IMR-90 (cell line): ENCODE measurements around the gene SEC14L1. TPM values are rescaled to one million over a fixed set of nuclear protein-coding genes. Genes with fewer than 3 reads are reported as not detected.

Experiments
- ATAC-seq: fragments of 200-7000 bp; cut with Tn5 transposase; 2 replicates; pipeline ENCODE4 v1.9.1; 2020; ENCODE audit warnings: low read depth, mild to moderate bottlenecking, moderate library complexity
- BruUV-seq: library from RNA; stranded (reverse); fragments of 400-500 nt; replicated peaks from 2 replicates; lab custom pipeline; 2021; lab: Mats Ljungman, UMichigan
- CTCF ChIA-PET: fragments of 300-600 bp; formaldehyde crosslinking; extraction: SDS; loops from one replicate; lab custom pipeline; 2021; ENCODE audit warnings: antibody characterized with exemption; lab: Yijun Ruan, JAX
- POLR2A ChIA-PET: fragments of 300-600 bp; sonication (Branson Sonifier 250); formaldehyde crosslinking; loops from one replicate; lab custom pipeline; 2022; ENCODE audit warnings: antibody characterized with exemption; ENCODE audit not compliant: unreplicated experiment; lab: Charles Lee
- DNase-seq: peaks from one replicate; pipeline ENCODE4 v3.0.0; 2013
- H2AFZ ChIP-seq: replicated peaks from 2 replicates; pipeline ENCODE3; 2013; ENCODE audit warnings: low read length, mild to moderate bottlenecking; ENCODE audit not compliant: poor library complexity
- H2AK5ac ChIP-seq: 2 replicates; pipeline ENCODE4 v1.6.1; 2013; ENCODE audit warnings: low read depth, low read length, inconsistent platforms
- H2AK9ac ChIP-seq: replicated peaks from 2 replicates; pipeline ENCODE3; 2013; ENCODE audit warnings: mild to moderate bottlenecking, low read depth, low read length, moderate library complexity; ENCODE audit not compliant: poor library complexity
- H2BK120ac ChIP-seq: 2 replicates; pipeline ENCODE4 v1.6.1; 2013; ENCODE audit warnings: low read depth, low read length, inconsistent platforms
- H2BK15ac ChIP-seq: 3 replicates; pipeline ENCODE4 v1.6.1; 2013; ENCODE audit warnings: low read depth, low read length, inconsistent platforms
- H2BK20ac ChIP-seq: 2 replicates; pipeline ENCODE4 v1.6.1; 2013; ENCODE audit warnings: low read depth, mild to moderate bottlenecking, inconsistent platforms, low read length, moderate library complexity
- H2BK5ac ChIP-seq: 2 replicates; pipeline ENCODE4 v1.6.1; 2013; ENCODE audit warnings: mild to moderate bottlenecking, low read depth, low read length, inconsistent platforms; ENCODE audit not compliant: poor library complexity, severe bottlenecking
- H3K14ac ChIP-seq: replicated peaks from 2 replicates; pipeline ENCODE4 v1.6.1; 2013; ENCODE audit warnings: low read depth, low read length, inconsistent platforms
- H3K18ac ChIP-seq: 2 replicates; pipeline ENCODE4 v1.6.1; 2013; ENCODE audit warnings: low read depth, low read length, control low read depth
- H3K23ac ChIP-seq: 2 replicates; pipeline ENCODE4 v1.6.1; 2013; ENCODE audit warnings: low read depth, low read length, inconsistent platforms
- H3K27ac ChIP-seq: 2 replicates; pipeline ENCODE4 v1.5.1; 2013; ENCODE audit warnings: mild to moderate bottlenecking, control low read depth, low read length; ENCODE audit not compliant: insufficient read depth
- H3K27me3 ChIP-seq: 2 replicates; pipeline ENCODE4 v1.6.1; 2013; ENCODE audit warnings: low read length; ENCODE audit not compliant: control insufficient read depth, insufficient read depth
- H3K36me3 ChIP-seq: 2 replicates; pipeline ENCODE4 v1.6.1; 2013; ENCODE audit warnings: low read length, mixed read lengths; ENCODE audit not compliant: control insufficient read depth, insufficient read depth
- H3K4ac ChIP-seq: 2 replicates; pipeline ENCODE4 v1.6.1; 2013; ENCODE audit warnings: low read depth, low read length, inconsistent platforms
- H3K4me1 ChIP-seq: 2 replicates; pipeline ENCODE4 v1.6.1; 2013; ENCODE audit warnings: low read length, mixed read lengths; ENCODE audit not compliant: control insufficient read depth, insufficient read depth
- H3K4me2 ChIP-seq: 2 replicates; pipeline ENCODE4 v1.6.1; 2013; ENCODE audit warnings: low read depth, mild to moderate bottlenecking, control low read depth, low read length, moderate library complexity
- H3K4me3 ChIP-seq: 2 replicates; pipeline ENCODE4 v1.5.1; 2013; ENCODE audit warnings: low read depth, mild to moderate bottlenecking, control low read depth, low read length, moderate library complexity; ENCODE audit not compliant: insufficient read depth
- H3K56ac ChIP-seq: 2 replicates; pipeline ENCODE4 v1.6.1; 2013; ENCODE audit warnings: low read length, inconsistent platforms; ENCODE audit not compliant: insufficient read depth; ENCODE audit errors: extremely low read depth
- H3K79me1 ChIP-seq, 2 experiments: 2 replicates each; pipeline ENCODE4 v1.6.1; 2013; ENCODE audit warnings: low read length in 2 of 2, inconsistent platforms in 1 of 2, low read depth in 1 of 2
- H3K9ac ChIP-seq: 2 replicates; pipeline ENCODE4 v1.6.1; 2013; ENCODE audit warnings: low read depth, low read length, control low read depth
- H3K9me1 ChIP-seq: 2 replicates; pipeline ENCODE4 v1.6.1; 2013; ENCODE audit warnings: low read length, inconsistent platforms; ENCODE audit not compliant: insufficient read depth
- H3K9me3 ChIP-seq: 2 replicates; pipeline ENCODE4 v1.6.1; 2013; ENCODE audit warnings: low read length; ENCODE audit not compliant: control insufficient read depth, insufficient read depth
- H4K20me1 ChIP-seq: 2 replicates; pipeline ENCODE4 v1.6.1; 2013; ENCODE audit warnings: low read length, inconsistent platforms; ENCODE audit not compliant: insufficient read depth
- H4K5ac ChIP-seq: 2 replicates; pipeline ENCODE4 v1.6.1; 2013; ENCODE audit warnings: mild to moderate bottlenecking, low read depth, low read length, control low read depth
- H4K8ac ChIP-seq, 2 experiments: 2 replicates each; pipeline ENCODE4 v1.6.1; 2013; ENCODE audit warnings: low read depth in 2 of 2, low read length in 2 of 2, control low read depth in 1 of 2, inconsistent platforms in 1 of 2
- H4K91ac ChIP-seq: 2 replicates; pipeline ENCODE4 v1.6.1; 2013; ENCODE audit warnings: low read depth, low read length, inconsistent platforms; ENCODE audit not compliant: insufficient read depth
- BHLHE40 ChIP-seq: fragments of 150-350 bp; IDR thresholded peaks from 2 replicates; pipeline ENCODE4 v1.6.1; 2016; ENCODE audit warnings: mild to moderate bottlenecking, low read depth, low read length
- CHD1 ChIP-seq: IDR thresholded peaks from 2 replicates; pipeline ENCODE4 v1.6.1; 2012; ENCODE audit warnings: low read depth, low read length, improper control_type of control experiment
- CTCF ChIP-seq: conservative IDR thresholded peaks from 2 replicates; pipeline ENCODE4 v1.5.1; 2012; ENCODE audit warnings: mild to moderate bottlenecking, low read depth, low read length, improper control_type of control experiment
- ELK1 ChIP-seq: fragments of 150-350 bp; IDR thresholded peaks from 2 replicates; pipeline ENCODE4 v1.6.1; 2016; ENCODE audit warnings: low read depth, mild to moderate bottlenecking, low read length, moderate library complexity, borderline replicate concordance
- FOS ChIP-seq: fragments of 150-350 bp; IDR thresholded peaks from 2 replicates; pipeline ENCODE4 v1.6.1; 2016; ENCODE audit warnings: low read depth, low read length
- MAFK ChIP-seq: IDR thresholded peaks from 2 replicates; pipeline ENCODE4 v1.6.1; 2012; ENCODE audit warnings: low read depth, low read length, improper control_type of control experiment
- MAZ ChIP-seq: IDR thresholded peaks from 2 replicates; pipeline ENCODE4 v1.6.1; 2012; ENCODE audit warnings: low read depth, mild to moderate bottlenecking, low read length, improper control_type of control experiment, moderate library complexity, borderline replicate concordance
- MXI1 ChIP-seq: IDR thresholded peaks from 2 replicates; pipeline ENCODE4 v1.6.1; 2012; ENCODE audit warnings: low read depth, mild to moderate bottlenecking, low read length, moderate library complexity, borderline replicate concordance
- NFE2L2 ChIP-seq: fragments of 150-350 bp; IDR thresholded peaks from 2 replicates; pipeline ENCODE4 v1.6.1; 2016; ENCODE audit warnings: low read depth, mild to moderate bottlenecking, low read length
- POLR2A ChIP-seq: IDR thresholded peaks from 2 replicates; pipeline ENCODE4 v1.6.1; 2012; ENCODE audit warnings: mild to moderate bottlenecking, low read depth, low read length
- RAD21 ChIP-seq: IDR thresholded peaks from 2 replicates; pipeline ENCODE4 v1.6.1; 2012; ENCODE audit warnings: low read length, improper control_type of control experiment
- RCOR1 ChIP-seq: IDR thresholded peaks from 2 replicates; pipeline ENCODE4 v1.6.1; 2012; ENCODE audit warnings: mild to moderate bottlenecking, low read length, improper control_type of control experiment; ENCODE audit not compliant: insufficient replicate concordance
- RFX5 ChIP-seq: IDR thresholded peaks from 2 replicates; pipeline ENCODE4 v1.8.0; 2012; ENCODE audit warnings: low read depth, mild to moderate bottlenecking, low read length, moderate library complexity
- SMC3 ChIP-seq: fragments of 150-350 bp; IDR thresholded peaks from 2 replicates; pipeline ENCODE4 v1.6.1; 2016; ENCODE audit warnings: low read depth, mild to moderate bottlenecking, antibody characterized with exemption, low read length, moderate library complexity
- USF2 ChIP-seq: fragments of 150-350 bp; IDR thresholded peaks from 2 replicates; pipeline ENCODE4 v1.6.1; 2017; ENCODE audit warnings: mild to moderate bottlenecking, antibody characterized with exemption, low read length, low read depth
- WGBS, 2 experiments: methylation state at CpG; one replicate each; pipeline versions ENCODE4 v1.1.5 to v1.1.7; 2013; ENCODE audit warnings: missing lambda C conversion rate in 2 of 2; ENCODE audit not compliant: insufficient read length in 1 of 2; ENCODE audit errors: extremely low coverage in 2 of 2; 5-methylcytosine and 5-hydroxymethylcytosine counted together
- dilution Hi-C: fragments of 300-500 bp; cut with HindIII; formaldehyde crosslinking; loops from one replicate; pipeline ENCODE4 v1.14.3; 2018; ENCODE audit warnings: low sequenced_read_pairs; ENCODE audit not compliant: unreplicated experiment
- in situ Hi-C: fragments of 300-500 bp; cut with MboI; formaldehyde crosslinking; loops from 3 replicates; pipeline ENCODE4 v1.14.3; 2019; ENCODE audit warnings: low sequenced_read_pairs, inconsistent platforms, mixed read lengths
- intact Hi-C: fragments of 100-400 bp; cut with micrococcal nuclease; formaldehyde crosslinking; loops from 2 replicates; pipeline ENCODE4 v1.10.0; 2022
- polyA plus RNA-seq, 3 experiments: library from polyadenylated mRNA; depleted of rRNA; stranded (reverse); fragments of >200 nt; gene quantifications; 2 replicates each; pipeline ENCODE4 v1.2.3, GENCODE V29; 2012; ENCODE audit warnings: low replicate concordance in 1 of 3
- total RNA-seq: library from RNA; depleted of rRNA; stranded (reverse); fragments of >200 nt; gene quantifications from 2 replicates; pipeline ENCODE4 v1.2.3, GENCODE V29; 2012

The SEC14L1 gene
- total and polyA plus RNA-seq, 2 of the 4 experiments (the other 2 are of a cell fraction), result 24.9 to 35.8 TPM

GRCh38 chr17:77222356-77222755, 81.6 kb downstream of the SEC14L1 start:
- BruUV-seq, result no TSS peak
- dilution Hi-C loops, result no loop called here
- Histone ChIP-seq H4K8ac (no peak overlapping the region), H3K4ac (no peak overlapping the region), H4K91ac (no peak overlapping the region), H3K36me3 (peaks cover 11% of the 10 kb centered on the region), H2BK5ac (no peak overlapping the region), H3K14ac (no peak overlapping the region), H3K27ac (no peak overlapping the region), H2BK15ac (no peak overlapping the region), H3K56ac (no peak overlapping the region), H2AFZ (no peak overlapping the region), H4K5ac (no peak overlapping the region), H2AK9ac (no peak overlapping the region), H3K9me1 (no peaks in the 10 kb centered on the region; the same call in 1 of the 2 replicates), H3K4me1 (no peaks in the 10 kb centered on the region), H2BK120ac (no peak overlapping the region), H3K23ac (no peak overlapping the region), H2BK20ac (no peak overlapping the region), H4K20me1 (no peaks in the 10 kb centered on the region), H3K4me2 (no peak overlapping the region), H3K4me3 (no peak overlapping the region), H3K79me1 (no peaks in the 10 kb centered on the region; a peak in 1 of 4 replicates), H3K27me3 (no peaks in the 10 kb centered on the region), H3K9ac (no peak overlapping the region), H3K9me3 (0 out of 2 replicates have a peak, but pooled peaks cover 3% of the 10 kb centered on the region), H2AK5ac (no peak overlapping the region), H3K18ac (no peak overlapping the region)
- intact Hi-C loops, result no loop called here
- 71% methylated on average over 2 of the region's 7 CpGs; no CpG with 5 or more reads in 1 of the 2 experiments for WGBS, 2 experiments
- TF ChIP-seq POLR2A (no peak), MXI1 (no peak), SMC3 (no peak), RFX5 (no peak), CTCF (no peak), BHLHE40 (no peak), RCOR1 (no peak), ELK1 (no peak), MAFK (no peak), RAD21 (no peak), CHD1 (no peak), MAZ (no peak), NFE2L2 (no peak), FOS (no peak), USF2 (no peak)
- ATAC-seq (no peak), DNase-seq (no peak)
- in situ Hi-C loops, result no loop called here
- ChIA-PET POLR2A (no interaction called here), CTCF (no interaction called here)
